ENCODE results near the gene WHAMM. TPM values are rescaled to one million over a fixed set of nuclear protein-coding genes. Genes with fewer than 3 reads are reported as not detected.

Gene WHAMM
- total RNA-seq, 1 donor from 2014 or later, result 18.8 TPM

GRCh38 chr15:82882273-82882928, 73.0 kb downstream of the WHAMM start:
- DNase-seq (ENCODE audit: low spot score in 2 of 2), result no peak
- intact Hi-C loops (cut with DNase I), result no loop called here
- no peaks in the 10 kb centered on the region for H3K4me1 ChIP-seq

More at GRCh38 chr15:82882273-82882928, 73.0 kb downstream of the WHAMM start:
- no peaks in the 10 kb centered on the region for H3K27me3 ChIP-seq
- H3K9me3 ChIP-seq, result no peaks in the 10 kb centered on the region
- H3K36me3 ChIP-seq, result no peaks in the 10 kb centered on the region
- no peak for TF ChIP-seq CTCF (IDR thresholded peaks at IDR 0.05)
- no peak overlapping the region for H3K27ac ChIP-seq
- no peak overlapping the region for H3K4me3 ChIP-seq

Other genes with a start within 250 kb of the WHAMM start
- 2.4 TPM for gene CPEB1, start 162.3 kb upstream of the WHAMM start, total RNA-seq
- gene AP3B2, start 99.8 kb upstream of the WHAMM start, total RNA-seq, result not detected
- not detected for gene FSD2, start 3.6 kb upstream of the WHAMM start, total RNA-seq
- gene HOMER2, start 143.1 kb downstream of the WHAMM start, total RNA-seq, result 22.0 TPM
- gene RAMAC, start 176.6 kb downstream of the WHAMM start, total RNA-seq, result 4.8 TPM
- 1.3 TPM for gene C15orf40, start 202.0 kb downstream of the WHAMM start, total RNA-seq